Loucy (cell line): Measurements from ENCODE around the gene XRCC1.

Source experiments
- H2AFZ ChIP-seq: fragments of 200-600 bp; sonication (generic); 2 replicates; pipeline ENCODE4 v1.6.0; 2016; ENCODE audit warnings: antibody characterized with exemption, mild to moderate bottlenecking, low read length, moderate library complexity
- H3F3A ChIP-seq: fragments of 200-600 bp; 2 replicates; pipeline ENCODE4 v1.6.0; 2016; ENCODE audit warnings: antibody characterized with exemption, low read depth, mild to moderate bottlenecking
- H3K27me3 ChIP-seq: fragments of 200-600 bp; sonication (generic); 2 replicates; pipeline ENCODE4 v1.6.1; 2014; ENCODE audit warnings: low read length, mild to moderate bottlenecking; ENCODE audit not compliant: insufficient read depth, poor library complexity, severe bottlenecking
- H3K36me3 ChIP-seq: fragments of 200-600 bp; sonication (generic); 2 replicates; pipeline ENCODE4 v1.6.1; 2016; ENCODE audit warnings: low read length; ENCODE audit not compliant: insufficient read depth
- H3K4me1 ChIP-seq: fragments of 200-600 bp; sonication (generic); 2 replicates; pipeline ENCODE4 v1.5.1; 2014; ENCODE audit warnings: low read length, mild to moderate bottlenecking; ENCODE audit not compliant: insufficient read depth, poor library complexity, severe bottlenecking
- H3K4me2 ChIP-seq: fragments of 200-600 bp; sonication (generic); 2 replicates; pipeline ENCODE4 v1.6.0; 2014; ENCODE audit warnings: antibody characterized with exemption, low read length, low read depth, mild to moderate bottlenecking; ENCODE audit not compliant: poor library complexity, severe bottlenecking
- H3K4me3 ChIP-seq: fragments of 200-600 bp; sonication (generic); 2 replicates; pipeline ENCODE4 v1.5.1; 2014; ENCODE audit warnings: low read length, mild to moderate bottlenecking, mixed read lengths; ENCODE audit not compliant: poor library complexity, severe bottlenecking
- H3K79me2 ChIP-seq: fragments of 200-600 bp; sonication (generic); 2 replicates; pipeline ENCODE4 v1.6.1; 2014; ENCODE audit warnings: low read length; ENCODE audit not compliant: insufficient read depth
- H3K9ac ChIP-seq: fragments of 200-600 bp; sonication (generic); 2 replicates; pipeline ENCODE4 v1.6.0; 2014; ENCODE audit warnings: mild to moderate bottlenecking, low read depth, low read length, moderate library complexity; ENCODE audit not compliant: poor library complexity, severe bottlenecking
- H3K9me2 ChIP-seq: fragments of 200-600 bp; sonication (generic); replicated peaks from 2 replicates; pipeline ENCODE4 v1.6.1; 2016; ENCODE audit warnings: low read depth, low read length, mixed read lengths
- H3K9me3 ChIP-seq: fragments of 200-600 bp; sonication (generic); 2 replicates; pipeline ENCODE4 v1.6.1; 2014; ENCODE audit warnings: mild to moderate bottlenecking, antibody characterized with exemption, low read length, low read depth; ENCODE audit not compliant: insufficient read depth
- H4K20me1 ChIP-seq: fragments of 200-600 bp; sonication (generic); 2 replicates; pipeline ENCODE4 v1.6.0; 2014; ENCODE audit warnings: antibody characterized with exemption, low read length, mild to moderate bottlenecking; ENCODE audit not compliant: insufficient read depth, poor library complexity, severe bottlenecking
- CTCF ChIP-seq: fragments of 200-600 bp; sonication (generic); conservative IDR thresholded peaks from 2 replicates; pipeline ENCODE4 v1.5.1; 2014; ENCODE audit warnings: mild to moderate bottlenecking, antibody characterized with exemption, low read length
- EZH2phosphoT487 ChIP-seq: fragments of 200-600 bp; IDR thresholded peaks from 2 replicates; pipeline ENCODE4 v1.6.1; 2018; ENCODE audit warnings: antibody characterized with exemption, mild to moderate bottlenecking, moderate library complexity, borderline replicate concordance

Gene XRCC1

DNA sequence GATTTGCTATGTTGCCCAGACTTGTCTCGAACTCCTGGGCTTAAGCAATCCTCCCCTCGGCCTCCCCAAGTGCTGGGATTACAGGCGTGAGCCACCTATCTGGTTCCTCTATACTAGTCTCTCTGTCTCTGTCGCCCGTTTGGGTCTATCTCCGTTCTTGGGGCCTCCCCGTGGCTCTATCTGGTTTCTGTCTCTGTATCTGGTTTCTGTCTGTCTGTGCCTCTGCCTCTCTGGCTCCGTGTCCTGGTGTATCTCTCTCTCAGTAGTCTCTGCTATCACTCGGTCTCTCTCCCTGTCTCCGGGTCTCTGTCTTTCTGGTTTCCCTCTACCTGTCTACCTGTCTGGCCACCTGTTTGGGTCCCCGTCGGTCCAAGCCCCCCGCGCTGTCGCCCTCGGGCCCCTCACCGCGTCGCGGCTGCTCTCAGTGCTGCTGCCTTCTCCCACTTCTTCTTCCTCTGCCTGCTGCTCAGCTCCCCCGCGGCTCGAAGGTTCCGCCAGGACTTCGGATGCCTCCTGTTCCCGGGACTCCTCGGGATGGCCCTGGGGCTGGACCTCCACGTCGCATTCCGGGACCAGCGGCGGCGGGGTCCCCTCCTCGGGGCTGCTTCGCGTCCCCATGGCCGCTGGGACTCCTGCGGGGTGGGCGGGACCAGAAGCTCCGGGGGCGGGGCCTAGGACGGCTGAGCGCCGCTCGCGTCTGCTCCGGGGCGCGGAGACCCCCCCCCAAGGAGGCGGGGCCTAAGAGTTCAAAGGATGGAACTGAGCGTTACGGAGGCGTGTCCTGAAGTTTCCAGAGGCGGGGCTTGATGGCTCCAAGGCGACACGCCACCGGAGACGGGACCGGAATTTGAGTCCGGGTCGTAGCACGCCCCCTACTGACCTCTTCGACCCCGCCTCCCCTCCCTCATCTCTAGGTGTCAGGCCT is 71.6 kb downstream of the XRCC1 start:
- no peaks in the 10 kb centered on the region for H3F3A ChIP-seq
- peak overlapping the region; percentile 94 for H2AFZ ChIP-seq
- H4K20me1 ChIP-seq = no peaks in the 10 kb centered on the region
- no peaks in the 10 kb centered on the region for H3K9me3 ChIP-seq
- TF ChIP-seq EZH2phosphoT487 (no peak), CTCF (peak; percentile 50)
- no peaks in the 10 kb centered on the region for H3K9me2 ChIP-seq
- H3K4me3 ChIP-seq = peak overlapping the region; percentile 84
- H3K4me1 ChIP-seq = peaks cover 15% of the 10 kb centered on the region
- no peaks in the 10 kb centered on the region for H3K79me2 ChIP-seq
- H3K27me3 ChIP-seq = no peaks in the 10 kb centered on the region
- peak overlapping the region; percentile 82 for H3K4me2 ChIP-seq
- H3K9ac ChIP-seq = peak overlapping the region; percentile 82
- H3K36me3 ChIP-seq = peaks cover 10% of the 10 kb centered on the region; the same call in 1 of the 2 replicates

DNA sequence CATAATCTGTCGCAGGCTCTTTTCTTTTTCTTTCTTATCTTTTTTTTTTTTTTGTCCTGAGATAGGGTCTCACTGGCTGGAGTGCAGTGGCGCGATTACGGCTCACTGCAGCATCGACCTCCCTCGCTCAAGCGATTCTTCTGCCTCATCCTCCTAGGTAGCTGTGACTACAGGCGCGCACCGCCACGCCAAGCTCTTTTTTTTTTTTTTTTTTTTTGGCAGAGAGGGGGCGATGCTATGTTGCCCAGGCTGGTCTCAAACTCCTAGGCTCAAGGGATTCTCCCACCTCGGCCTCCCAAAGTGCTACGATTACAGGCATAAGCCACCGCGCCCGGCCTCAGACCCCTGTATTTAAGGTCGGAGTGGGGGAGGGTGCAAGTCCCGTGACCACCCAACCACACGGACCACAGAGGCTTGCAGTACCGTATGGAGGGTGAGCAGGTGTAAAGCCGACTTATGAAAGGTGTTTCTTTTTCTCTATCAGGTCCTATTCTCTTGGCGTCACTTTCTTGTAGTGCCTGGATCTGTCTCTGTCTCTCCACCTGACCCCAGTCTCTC is 72.8 kb downstream of the XRCC1 start:
- Histone ChIP-seq H3F3A (no peaks in the 10 kb centered on the region), H3K27me3 (no peaks in the 10 kb centered on the region), H3K9ac (no peak overlapping the region), H3K9me2 (no peaks in the 10 kb centered on the region), H3K4me3 (no peak overlapping the region), H3K36me3 (no peaks in the 10 kb centered on the region), H4K20me1 (no peaks in the 10 kb centered on the region), H3K4me1 (peaks cover 15% of the 10 kb centered on the region), H3K79me2 (no peaks in the 10 kb centered on the region), H3K9me3 (no peaks in the 10 kb centered on the region), H3K4me2 (peak overlapping the region; percentile 82), H2AFZ (no peak overlapping the region)
- TF ChIP-seq CTCF = no peak
- TF ChIP-seq EZH2phosphoT487 = no peak

DNA sequence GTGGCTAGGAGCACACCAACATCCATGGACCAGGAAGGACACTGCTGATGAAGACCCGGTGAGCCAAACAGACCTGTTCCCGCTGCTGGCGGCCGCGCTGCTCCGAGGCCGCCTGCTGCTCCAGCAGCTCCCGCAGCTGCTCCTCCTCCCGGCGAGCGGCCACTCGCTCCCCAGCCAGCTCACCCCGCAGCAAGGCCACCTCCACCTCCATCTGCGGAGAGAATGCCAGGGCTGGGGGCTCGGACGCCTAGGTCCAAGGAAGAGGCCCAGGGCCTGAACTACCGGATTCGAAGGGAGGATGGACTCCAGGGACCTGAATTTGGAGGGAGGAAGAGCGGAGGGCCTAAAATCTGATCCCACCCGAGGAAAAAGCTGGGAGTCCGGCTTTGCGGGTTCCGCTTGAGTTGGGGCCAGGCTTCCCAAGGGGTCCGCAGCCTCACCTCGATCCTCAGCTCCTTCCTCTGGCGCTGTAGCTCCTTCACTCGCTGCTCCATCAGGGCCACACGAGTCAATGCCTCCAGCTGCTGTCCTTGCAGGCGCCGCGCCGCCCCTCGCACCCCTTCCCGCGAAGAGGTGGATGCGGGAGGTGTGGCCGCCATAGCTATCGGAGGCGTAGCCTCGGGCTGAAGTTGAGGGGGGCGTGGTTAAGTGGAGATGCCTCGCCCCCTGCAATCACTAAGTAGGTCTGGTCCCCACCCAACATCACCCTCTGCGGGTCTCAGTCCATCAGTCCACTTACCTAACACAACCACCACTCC is 73.5 kb downstream of the XRCC1 start:
- Histone ChIP-seq H3K4me3 (no peak overlapping the region), H3K27me3 (no peaks in the 10 kb centered on the region), H3K9me2 (no peaks in the 10 kb centered on the region), H3K4me2 (peak overlapping the region; percentile 82), H3K9ac (no peak overlapping the region), H3K9me3 (no peaks in the 10 kb centered on the region), H3K4me1 (peaks cover 15% of the 10 kb centered on the region), H3F3A (no peaks in the 10 kb centered on the region), H3K79me2 (no peaks in the 10 kb centered on the region), H3K36me3 (no peaks in the 10 kb centered on the region), H2AFZ (no peak overlapping the region), H4K20me1 (no peaks in the 10 kb centered on the region)
- TF ChIP-seq CTCF (no peak), EZH2phosphoT487 (no peak)
